Measurements from ENCODE around the gene KRTAP10-7.

GRCh38 chr21:44552681-44553080 lies 47.7 kb upstream of the KRTAP10-7 start:
- TF ChIP-seq CTCF (conservative IDR thresholded peaks at IDR 0.05; ENCODE audit: low read length) (no peak), EZH2phosphoT487 (IDR thresholded peaks at IDR 0.05; ENCODE audit: borderline replicate concordance, low read depth, low read length) (no peak)
